OCI-LY3 (cell line): ENCODE measurements around the gene PPP6R2.
"Not testable (repeated sequence)": the region's sequence is repeated elsewhere in the genome, so short reads cannot be mapped to it uniquely, and the experiment has no call there.

Source experiments
- H2AFZ ChIP-seq: fragments of 200-600, 300-600 bp; shearing (Covaris generic); 2 replicates; pipeline ENCODE4 v1.6.0; 2014; ENCODE audit warnings: antibody characterized with exemption, low read depth, low read length
- H3K27ac ChIP-seq: fragments of 200-600, 300-600 bp; sonication (generic); 2 replicates; pipeline ENCODE4 v1.5.1; 2014; ENCODE audit warnings: mild to moderate bottlenecking, low read length, moderate library complexity, mixed read lengths
- H3K27me3 ChIP-seq: fragments of 200-600, 300-600 bp; sonication (generic); 2 replicates; pipeline ENCODE4 v1.6.1; 2014; ENCODE audit warnings: low read depth, low read length, mixed read lengths
- H3K36me3 ChIP-seq: fragments of 200-600, 300-600 bp; sonication (generic); replicated peaks from 2 replicates; pipeline ENCODE3; 2014; ENCODE audit warnings: low read depth, low read length, mixed read lengths
- H3K4me1 ChIP-seq: fragments of 300-600, 200-600 bp; sonication (generic); 2 replicates; pipeline ENCODE4 v1.6.1; 2014; ENCODE audit warnings: low read length, mixed read lengths
- H3K4me2 ChIP-seq: fragments of 200-600, 300-600 bp; sonication (generic); 2 replicates; pipeline ENCODE4 v1.6.1; 2014; ENCODE audit warnings: low read length, mixed read lengths
- H3K4me3 ChIP-seq: fragments of 300-600, 200-600 bp; sonication (generic); 2 replicates; pipeline ENCODE4 v1.5.1; 2014; ENCODE audit warnings: antibody characterized with exemption, mild to moderate bottlenecking, low read length, moderate library complexity
- H3K79me2 ChIP-seq: fragments of 300-600, 200-600 bp; shearing (Covaris generic); 2 replicates; pipeline ENCODE4 v1.6.1; 2014; ENCODE audit warnings: mild to moderate bottlenecking, low read length, mixed read lengths
- H3K9ac ChIP-seq: fragments of 300-600, 200-600 bp; shearing (Covaris generic); 2 replicates; pipeline ENCODE4 v1.6.0; 2014; ENCODE audit warnings: mild to moderate bottlenecking, low read length, moderate library complexity
- H3K9me3 ChIP-seq: fragments of 200-600, 300-600 bp; shearing (Covaris generic); 2 replicates; pipeline ENCODE4 v1.6.1; 2014; ENCODE audit warnings: low read length, mixed read lengths; ENCODE audit not compliant: insufficient read depth
- H4K20me1 ChIP-seq: fragments of 200-600, 300-600 bp; sonication (generic); 2 replicates; pipeline ENCODE4 v1.6.1; 2016; ENCODE audit warnings: low read length, mixed read lengths; ENCODE audit not compliant: insufficient read depth
- EZH2phosphoT487 ChIP-seq: fragments of 200-600 bp; shearing (Covaris generic); IDR thresholded peaks from 2 replicates; pipeline ENCODE4 v1.6.1; 2018; ENCODE audit warnings: antibody characterized with exemption, mixed run types, low read depth
- TF ChIP-seq, protein P1 (sequence below): fragments of 200-600, 300-600 bp; sonication (generic); IDR thresholded peaks from 2 replicates; pipeline ENCODE4 v1.5.1; 2014; ENCODE audit warnings: antibody characterized with exemption, low read length, low read depth

Gene PPP6R2

DNA sequence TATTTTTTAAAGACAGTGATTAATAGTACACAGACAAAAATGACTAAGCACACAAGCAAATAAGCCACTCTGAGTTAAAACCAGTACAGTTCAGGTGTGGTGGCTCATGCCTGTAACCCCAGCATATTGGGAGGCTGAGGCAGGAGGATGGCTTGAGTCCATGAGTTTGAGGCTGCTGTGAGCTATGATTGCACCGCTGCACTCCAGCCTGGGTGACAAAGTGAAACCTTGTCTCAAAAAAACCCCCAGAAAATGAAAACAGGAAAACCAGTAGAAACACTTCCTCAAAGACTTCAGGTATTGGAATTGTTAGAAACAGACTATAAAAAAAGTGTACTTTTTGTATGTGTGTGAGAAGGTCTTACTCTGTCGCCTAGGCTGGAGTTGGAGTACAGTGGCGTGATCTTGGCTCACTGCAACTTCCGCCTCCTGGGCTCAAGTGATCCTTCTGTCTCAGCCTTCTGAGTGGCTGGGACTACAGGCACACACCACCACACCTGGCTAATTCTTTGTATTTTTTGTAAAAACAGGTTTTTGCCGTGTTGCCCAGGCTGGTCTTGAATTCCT, 33.0 kb downstream of the PPP6R2 start:
- Histone ChIP-seq H3K9ac (no peak overlapping the region), H3K27me3 (no peaks in the 10 kb centered on the region), H4K20me1 (no peaks in the 10 kb centered on the region), H3K4me2 (no peak overlapping the region), H3K27ac (peak overlapping the region; percentile 6; the same call in 1 of the 2 replicates), H3K9me3 (no peaks in the 10 kb centered on the region), H3K4me1 (peaks cover 7% of the 10 kb centered on the region), H3K79me2 (no peaks in the 10 kb centered on the region), H3K36me3 (peaks cover 8% of the 10 kb centered on the region), H3K4me3 (no peak overlapping the region), H2AFZ (no peak overlapping the region)
- TF ChIP-seq, protein P1, sequence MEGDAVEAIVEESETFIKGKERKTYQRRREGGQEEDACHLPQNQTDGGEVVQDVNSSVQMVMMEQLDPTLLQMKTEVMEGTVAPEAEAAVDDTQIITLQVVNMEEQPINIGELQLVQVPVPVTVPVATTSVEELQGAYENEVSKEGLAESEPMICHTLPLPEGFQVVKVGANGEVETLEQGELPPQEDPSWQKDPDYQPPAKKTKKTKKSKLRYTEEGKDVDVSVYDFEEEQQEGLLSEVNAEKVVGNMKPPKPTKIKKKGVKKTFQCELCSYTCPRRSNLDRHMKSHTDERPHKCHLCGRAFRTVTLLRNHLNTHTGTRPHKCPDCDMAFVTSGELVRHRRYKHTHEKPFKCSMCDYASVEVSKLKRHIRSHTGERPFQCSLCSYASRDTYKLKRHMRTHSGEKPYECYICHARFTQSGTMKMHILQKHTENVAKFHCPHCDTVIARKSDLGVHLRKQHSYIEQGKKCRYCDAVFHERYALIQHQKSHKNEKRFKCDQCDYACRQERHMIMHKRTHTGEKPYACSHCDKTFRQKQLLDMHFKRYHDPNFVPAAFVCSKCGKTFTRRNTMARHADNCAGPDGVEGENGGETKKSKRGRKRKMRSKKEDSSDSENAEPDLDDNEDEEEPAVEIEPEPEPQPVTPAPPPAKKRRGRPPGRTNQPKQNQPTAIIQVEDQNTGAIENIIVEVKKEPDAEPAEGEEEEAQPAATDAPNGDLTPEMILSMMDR, result no peak
- TF ChIP-seq EZH2phosphoT487, result no peak

DNA sequence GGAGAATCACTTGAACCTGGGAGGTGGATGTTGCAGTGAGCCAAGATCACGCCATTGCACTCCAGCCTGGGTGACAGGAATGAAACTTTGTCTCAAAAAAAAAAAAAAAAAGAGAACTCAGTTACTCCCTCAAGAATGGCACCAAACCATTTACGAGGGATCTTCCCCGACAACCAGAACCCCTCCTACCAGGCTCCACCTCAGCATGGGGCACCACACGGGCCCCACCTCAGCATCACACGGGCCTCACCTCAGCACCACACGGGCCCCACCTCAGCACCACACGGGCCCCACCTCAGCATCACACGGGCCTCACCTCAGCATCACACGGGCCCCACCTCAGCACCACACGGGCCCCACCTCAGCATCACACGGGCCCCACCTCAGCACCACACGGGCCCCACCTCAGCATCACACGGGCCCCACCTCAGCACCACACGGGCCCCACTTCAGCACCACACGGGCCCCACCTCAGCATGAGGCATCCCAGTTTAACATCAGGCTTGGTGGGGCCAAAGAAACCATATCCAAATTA, 38.0 kb downstream of the PPP6R2 start:
- H3K9ac ChIP-seq, H3K4me2 ChIP-seq, H3K36me3 ChIP-seq, H3K27me3 ChIP-seq, H3K79me2 ChIP-seq, H3K9me3 ChIP-seq, H3K4me1 ChIP-seq, H2AFZ ChIP-seq, H3K4me3 ChIP-seq, H4K20me1 ChIP-seq, H3K27ac ChIP-seq: not testable (repeated sequence)

DNA sequence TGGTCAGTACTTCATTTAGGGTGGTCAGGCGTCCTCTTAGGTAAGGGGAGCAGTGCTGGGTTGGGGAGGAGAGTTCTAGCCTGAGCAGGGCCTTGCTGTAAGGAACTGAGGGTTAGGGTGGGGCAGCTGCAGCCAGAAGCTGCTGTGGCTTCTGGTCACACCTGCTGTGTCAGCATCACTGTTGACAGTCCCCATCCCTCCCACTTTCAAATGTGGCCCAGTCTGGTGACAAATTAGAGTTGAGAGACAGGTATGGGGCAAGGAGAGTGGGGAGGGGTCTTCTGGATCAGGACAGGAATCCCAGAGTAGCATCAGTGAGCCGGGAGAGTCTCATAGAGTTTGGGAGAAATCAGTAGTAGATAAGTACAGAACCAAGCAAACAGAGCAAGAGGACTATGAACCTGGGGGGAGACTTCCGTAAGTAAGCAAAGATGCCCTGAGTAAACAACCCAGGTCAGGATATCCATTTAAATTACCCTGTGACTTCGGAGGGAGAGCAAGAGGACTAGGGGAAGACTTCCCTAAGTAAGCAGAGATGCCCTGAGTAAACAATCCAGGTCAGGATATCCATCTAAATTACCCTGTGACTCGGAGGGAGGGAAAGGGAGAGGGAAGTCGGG, 53.7 kb downstream of the PPP6R2 start:
- Histone ChIP-seq H3K9me3 (no peaks in the 10 kb centered on the region), H2AFZ (no peak overlapping the region), H3K4me3 (no peak overlapping the region), H3K27ac (no peak overlapping the region), H3K36me3 (no peaks in the 10 kb centered on the region), H4K20me1 (no peaks in the 10 kb centered on the region), H3K79me2 (no peaks in the 10 kb centered on the region), H3K27me3 (no peaks in the 10 kb centered on the region), H3K9ac (no peak overlapping the region), H3K4me1 (no peaks in the 10 kb centered on the region), H3K4me2 (no peak overlapping the region)
- TF ChIP-seq, protein P1, result no peak
- TF ChIP-seq EZH2phosphoT487, result no peak

DNA sequence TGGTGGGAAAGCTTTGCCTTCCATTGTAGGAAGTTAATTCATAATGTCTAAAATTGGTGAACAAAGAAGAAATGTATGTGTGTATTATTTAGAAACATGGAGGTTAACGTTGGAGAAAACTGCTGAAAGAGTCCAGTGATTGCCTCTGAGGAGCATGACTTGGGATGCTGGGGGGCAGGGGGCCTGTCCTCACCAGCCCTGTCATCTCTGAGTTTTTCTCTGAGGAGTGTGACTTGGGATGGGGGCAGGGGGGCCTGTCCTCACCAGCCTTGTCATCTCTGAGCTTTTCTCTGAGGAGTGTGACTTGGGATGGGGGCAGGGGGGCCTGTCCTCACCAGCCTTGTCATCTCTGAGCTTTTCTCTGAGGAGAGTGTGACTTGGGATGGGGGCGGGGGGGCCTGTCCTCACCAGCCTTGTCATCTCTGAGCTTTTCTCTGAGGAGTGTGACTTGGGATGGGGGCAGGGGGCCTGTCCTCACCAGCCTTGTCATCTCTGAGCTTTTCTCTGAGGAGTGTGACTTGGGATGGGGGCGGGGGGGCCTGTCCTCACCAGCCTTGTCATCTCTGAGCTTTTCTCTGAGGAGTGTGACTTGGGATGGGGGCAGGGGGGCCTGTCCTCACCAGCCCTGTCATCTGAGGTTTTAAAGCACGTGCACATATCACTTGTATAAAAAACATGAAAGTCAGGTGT, 54.4 kb downstream of the PPP6R2 start:
- not testable (repeated sequence) for H3K27me3 ChIP-seq, H3K27ac ChIP-seq, H3K36me3 ChIP-seq, H3K9me3 ChIP-seq, H3K9ac ChIP-seq, H3K4me2 ChIP-seq, H3K4me1 ChIP-seq, H3K79me2 ChIP-seq, H2AFZ ChIP-seq, H3K4me3 ChIP-seq, H4K20me1 ChIP-seq
